Measurements from ENCODE around the gene RBBP4. TPM values are rescaled to one million over a fixed set of nuclear protein-coding genes. Genes with fewer than 3 reads are reported as not detected.
"Not testable (repeated sequence)": the region's sequence is repeated elsewhere in the genome, so short reads cannot be mapped to it uniquely, and the experiment has no call there.

The RBBP4 gene
- polyA plus RNA-seq, 1 donor: 159 TPM

DNA sequence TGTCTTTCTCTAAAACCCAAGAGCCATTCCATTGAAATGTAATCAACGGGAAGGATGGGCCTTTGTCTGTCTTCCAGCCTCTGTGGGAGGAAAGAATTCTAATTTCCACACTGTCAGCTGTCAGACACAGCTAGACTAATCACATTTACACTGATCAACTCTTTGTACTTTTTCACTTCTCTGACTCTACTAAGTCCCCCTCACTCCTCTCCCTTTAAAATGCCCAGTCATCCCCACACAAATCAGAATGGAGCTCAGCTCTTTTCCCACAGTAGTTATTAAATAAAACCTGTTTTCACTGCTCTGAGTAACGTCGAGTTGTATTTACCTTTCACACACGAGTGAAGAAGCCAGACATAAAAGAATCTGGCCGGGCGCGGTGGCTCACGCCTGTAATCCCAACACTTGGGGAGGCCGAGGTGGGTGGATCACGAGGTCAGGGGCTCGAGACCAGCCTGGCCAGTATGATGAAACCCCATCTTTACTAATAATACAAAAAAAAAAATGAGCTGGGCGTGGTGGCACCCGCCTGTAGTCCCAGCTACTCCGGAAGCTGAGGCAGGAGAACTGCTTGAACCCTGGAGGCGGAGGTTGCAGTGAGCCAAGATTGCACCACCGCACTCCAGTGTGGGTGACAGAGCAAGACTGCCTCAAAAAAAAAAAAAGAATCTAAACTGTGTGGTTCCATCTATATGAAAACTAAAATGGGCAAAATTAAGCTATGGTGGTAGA is 13.9 kb upstream of the RBBP4 start:
- no peak overlapping the region for H3K4me3 ChIP-seq (ENCODE audit: low read length)
- WGBS (ENCODE audit: insufficient coverage, low lambda C conversion rate): 100% methylated on average over 1 of the region's 16 CpGs

DNA sequence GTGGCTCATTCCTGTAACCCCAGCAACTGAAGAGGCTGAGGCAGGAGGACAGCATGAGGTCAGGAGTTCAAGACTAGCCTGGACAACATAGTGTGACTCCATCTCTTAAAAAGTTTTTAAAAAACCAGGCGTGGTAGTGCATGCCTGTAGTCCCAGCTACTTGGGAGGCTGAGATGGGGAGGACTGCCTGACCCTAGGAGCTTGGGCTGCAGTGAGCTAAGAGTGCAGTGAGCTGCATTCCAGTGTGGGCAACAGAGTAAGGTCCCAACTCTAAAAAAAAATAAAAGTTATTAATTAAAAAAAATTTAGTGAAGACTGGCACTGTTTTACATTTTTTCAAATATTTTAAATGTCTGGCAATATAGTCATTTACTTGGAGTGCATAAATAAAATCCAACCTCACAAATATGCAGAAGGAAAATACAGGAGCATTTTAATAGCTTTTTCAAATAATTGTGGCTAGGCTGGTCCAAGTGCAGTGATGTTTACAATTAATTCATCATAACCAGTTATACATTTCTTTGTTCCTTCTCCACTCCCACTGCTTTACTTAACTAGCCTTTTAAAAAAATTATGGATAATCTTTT is 11.4 kb upstream of the RBBP4 start:
- WGBS (ENCODE audit: insufficient coverage, low lambda C conversion rate): no CpG with 5 or more reads among the region's 1 CpG
- no peaks in the 10 kb centered on the region for H3K27me3 ChIP-seq (ENCODE audit: control insufficient read depth, insufficient read depth, low read length)
- no peaks in the 10 kb centered on the region for H3K4me1 ChIP-seq (ENCODE audit: control insufficient read depth, insufficient read depth, low read length)
- H3K27ac ChIP-seq (ENCODE audit: low read length): no peak overlapping the region
- H3K9me3 ChIP-seq (ENCODE audit: control insufficient read depth, low read depth, low read length): no peaks in the 10 kb centered on the region
- no peak for DNase-seq
- no peak overlapping the region for H3K4me3 ChIP-seq (ENCODE audit: low read length)
- peaks cover 6% of the 10 kb centered on the region for H3K36me3 ChIP-seq (ENCODE audit: control insufficient read depth, insufficient read depth, low read length)

More for the DNA sequence above, 13.9 kb upstream of the RBBP4 start:
- H3K9me3 ChIP-seq (ENCODE audit: control insufficient read depth, low read depth, low read length): no peaks in the 10 kb centered on the region
- no peak overlapping the region for H3K27ac ChIP-seq (ENCODE audit: low read length)
- DNase-seq: no peak
- peaks cover 15% of the 10 kb centered on the region for H3K36me3 ChIP-seq (ENCODE audit: control insufficient read depth, insufficient read depth, low read length)
- H3K27me3 ChIP-seq (ENCODE audit: control insufficient read depth, insufficient read depth, low read length): no peaks in the 10 kb centered on the region
- no peaks in the 10 kb centered on the region for H3K4me1 ChIP-seq (ENCODE audit: control insufficient read depth, insufficient read depth, low read length)

DNA sequence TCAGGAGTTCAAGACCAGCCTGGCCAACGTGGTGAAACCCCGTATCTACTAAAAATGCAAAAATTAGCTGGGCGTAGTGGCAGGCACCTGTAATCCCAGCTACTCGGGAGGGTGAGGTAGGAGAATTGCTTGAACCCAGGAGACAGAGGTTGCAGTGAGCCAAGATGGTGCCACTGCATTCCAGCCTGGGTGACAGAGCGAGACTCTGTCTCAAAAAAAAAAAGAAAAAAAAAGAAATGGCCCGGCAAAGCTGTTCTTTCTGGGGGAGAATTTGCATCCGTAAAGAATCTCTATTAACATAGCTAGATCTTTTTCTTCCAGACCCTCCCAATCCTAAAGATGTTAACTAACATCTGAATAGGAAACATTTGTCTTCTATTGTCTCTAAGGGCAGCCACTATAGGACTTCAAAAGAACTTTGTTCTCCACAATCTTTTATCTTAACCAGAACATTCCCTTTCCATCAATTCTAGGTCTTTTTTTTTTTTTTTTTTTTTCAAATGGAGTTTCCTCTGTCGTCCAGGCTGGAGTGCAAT is 8.6 kb upstream of the RBBP4 start:
- H3K4me1 ChIP-seq (ENCODE audit: control insufficient read depth, insufficient read depth, low read length); H3K27me3 ChIP-seq (ENCODE audit: control insufficient read depth, insufficient read depth, low read length); DNase-seq; H3K27ac ChIP-seq (ENCODE audit: low read length); H3K4me3 ChIP-seq (ENCODE audit: low read length); H3K9me3 ChIP-seq (ENCODE audit: control insufficient read depth, low read depth, low read length); H3K36me3 ChIP-seq (ENCODE audit: control insufficient read depth, insufficient read depth, low read length): not testable (repeated sequence)
- WGBS (ENCODE audit: insufficient coverage, low lambda C conversion rate): no CpG with 5 or more reads among the region's 8 CpGs

DNA sequence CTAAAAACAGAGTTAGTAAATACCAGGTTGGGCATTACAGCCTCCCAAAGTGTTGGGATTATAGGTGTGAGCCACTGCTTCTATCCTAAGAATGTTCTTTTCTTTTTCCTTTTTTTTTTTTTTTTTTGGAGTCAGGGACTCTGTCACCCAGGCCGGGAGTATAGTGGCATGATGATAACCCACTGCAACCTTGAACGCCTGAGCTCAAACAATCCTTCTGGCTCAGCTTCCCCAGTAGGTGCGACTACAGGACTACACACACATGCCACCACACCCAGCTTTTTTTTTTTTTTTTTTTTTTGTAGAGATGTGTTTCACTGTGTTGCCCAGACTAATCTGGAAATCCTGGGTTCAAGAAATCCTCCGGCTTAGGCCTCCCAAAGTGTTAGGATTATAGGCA is 6.6 kb upstream of the RBBP4 start:
- H3K9me3 ChIP-seq (ENCODE audit: control insufficient read depth, low read depth, low read length): no peaks in the 10 kb centered on the region
- WGBS (ENCODE audit: insufficient coverage, low lambda C conversion rate): no CpG with 5 or more reads among the region's 4 CpGs
- DNase-seq: no peak
- H3K27me3 ChIP-seq (ENCODE audit: control insufficient read depth, insufficient read depth, low read length): no peaks in the 10 kb centered on the region
- H3K27ac ChIP-seq (ENCODE audit: low read length): no peak overlapping the region
- no peaks in the 10 kb centered on the region for H3K4me1 ChIP-seq (ENCODE audit: control insufficient read depth, insufficient read depth, low read length)
- H3K4me3 ChIP-seq (ENCODE audit: low read length): no peak overlapping the region
- H3K36me3 ChIP-seq (ENCODE audit: control insufficient read depth, insufficient read depth, low read length): peaks cover 5% of the 10 kb centered on the region

DNA sequence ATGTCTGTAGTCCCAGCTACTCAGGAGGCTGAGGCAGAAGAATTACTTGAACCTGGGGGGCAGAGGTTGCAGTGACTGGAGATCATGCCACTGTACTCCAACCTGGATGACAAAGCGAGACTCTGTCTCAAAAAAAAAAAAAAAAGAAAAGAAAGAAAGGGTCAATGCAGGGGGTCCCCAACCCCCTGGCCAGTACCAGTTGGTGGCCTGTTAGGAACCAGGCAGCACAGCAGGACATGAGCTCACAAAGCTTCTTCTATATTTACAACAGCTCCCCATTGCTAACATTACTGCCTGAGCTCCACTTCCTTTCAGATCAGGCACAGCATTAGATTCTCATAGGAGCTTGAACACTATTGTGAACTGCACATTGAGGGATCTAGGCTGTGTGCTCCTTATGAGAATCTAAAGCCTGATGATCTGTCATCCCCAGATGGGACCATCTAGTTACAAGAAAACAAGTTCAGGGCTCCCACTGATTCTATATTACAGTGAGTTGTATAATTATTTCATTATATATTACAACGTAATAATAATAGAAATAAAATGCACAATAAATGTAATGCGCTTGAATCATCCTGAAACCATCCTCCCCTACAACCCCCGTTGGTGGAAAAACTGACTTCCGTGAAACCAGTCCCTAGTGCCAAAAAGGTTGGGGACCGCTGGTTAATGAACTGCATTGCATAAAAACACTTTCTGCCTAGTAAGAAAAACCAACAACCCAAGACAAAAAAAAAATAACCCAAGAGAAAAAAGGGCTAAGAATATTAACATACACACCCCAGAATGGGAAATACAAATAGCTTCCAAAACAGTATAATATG is 3.5 kb upstream of the RBBP4 start:
- Histone ChIP-seq H3K36me3 (ENCODE audit: control insufficient read depth, insufficient read depth, low read length) (peaks cover 9% of the 10 kb centered on the region), H3K27me3 (ENCODE audit: control insufficient read depth, insufficient read depth, low read length) (no peaks in the 10 kb centered on the region), H3K4me3 (ENCODE audit: low read length) (no peak overlapping the region), H3K9me3 (ENCODE audit: control insufficient read depth, low read depth, low read length) (no peaks in the 10 kb centered on the region), H3K4me1 (ENCODE audit: control insufficient read depth, insufficient read depth, low read length) (peaks cover 3% of the 10 kb centered on the region), H3K27ac (ENCODE audit: low read length) (no peak overlapping the region)
- DNase-seq: no peak
- no CpG with 5 or more reads among the region's 6 CpGs for WGBS (ENCODE audit: insufficient coverage, low lambda C conversion rate)

DNA sequence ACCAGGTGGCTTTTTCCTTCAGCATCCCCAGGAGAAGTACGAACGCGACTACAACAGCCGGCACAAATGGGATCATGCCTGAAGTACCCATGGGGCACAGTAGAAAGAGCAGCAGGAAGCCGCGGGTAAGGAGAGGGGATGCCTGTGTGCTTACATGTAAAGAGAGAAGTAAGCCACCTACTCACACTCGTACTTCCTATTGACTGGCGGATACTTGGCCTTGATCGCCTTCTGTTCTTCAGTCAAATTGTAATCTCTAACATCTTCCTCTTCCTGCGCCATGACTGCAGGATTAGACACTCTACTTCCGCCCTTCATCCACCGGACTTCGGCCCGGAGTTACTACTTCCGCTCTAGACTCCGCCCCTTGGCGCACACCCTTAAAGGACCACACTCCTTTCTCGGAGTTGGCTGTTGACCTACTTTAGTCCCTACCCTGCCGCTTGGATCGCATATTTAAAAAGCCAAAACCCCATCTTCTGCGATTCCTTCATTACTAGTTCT is 708 bp upstream of the RBBP4 start, which contains the start of gene ZBTB8OS:
TSS of gene ZBTB8OS (minus strand) at position 303 of the 504 bp plus-strand sequence. CDS start at position 282, 21 bp downstream.
- Histone ChIP-seq H3K4me1 (ENCODE audit: control insufficient read depth, insufficient read depth, low read length) (peaks cover 9% of the 10 kb centered on the region), H3K4me3 (ENCODE audit: low read length) (peak within 1 kb of the TSS; percentile 74), H3K27ac (ENCODE audit: low read length) (peak within 1 kb of the TSS; percentile 98), H3K9me3 (ENCODE audit: control insufficient read depth, low read depth, low read length) (no peaks in the 10 kb centered on the region), H3K27me3 (ENCODE audit: control insufficient read depth, insufficient read depth, low read length) (no peaks in the 10 kb centered on the region), H3K36me3 (ENCODE audit: control insufficient read depth, insufficient read depth, low read length) (peaks cover 25% of the 10 kb centered on the region)
- DNase-seq: peak; percentile 93 to 95
- WGBS (ENCODE audit: insufficient coverage, low lambda C conversion rate): no CpG with 5 or more reads among the region's 21 CpGs

DNA sequence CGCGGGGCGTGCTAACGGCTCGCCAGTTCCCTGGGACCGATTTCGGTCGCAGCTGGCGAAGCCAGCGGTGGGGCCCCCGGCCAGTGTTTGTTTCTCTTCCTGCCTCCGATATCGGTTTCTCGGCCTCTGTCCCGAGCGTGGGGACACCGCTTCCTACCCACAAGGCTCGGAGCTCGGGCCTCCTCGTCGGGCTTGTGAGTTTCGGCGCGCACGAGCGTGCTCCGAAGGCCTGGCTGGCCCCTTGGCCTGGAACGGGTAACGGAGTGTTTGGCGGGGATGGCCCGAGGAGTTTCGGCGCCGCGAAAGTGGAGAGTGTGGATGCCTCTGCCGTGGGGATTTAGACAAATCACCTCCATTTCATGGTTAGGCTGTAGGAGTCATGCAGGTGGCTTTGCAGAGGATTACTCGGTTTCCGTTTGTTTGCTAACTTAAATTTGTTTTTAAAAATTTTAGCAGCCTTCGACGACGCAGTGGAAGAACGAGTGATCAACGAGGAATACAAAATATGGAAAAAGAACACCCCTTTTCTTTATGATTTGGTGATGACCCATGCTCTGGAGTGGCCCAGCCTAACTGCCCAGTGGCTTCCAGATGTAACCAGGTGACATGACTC is 559 bp downstream of the RBBP4 start:
- Histone ChIP-seq H3K36me3 (ENCODE audit: control insufficient read depth, insufficient read depth, low read length) (peaks cover 28% of the 10 kb centered on the region), H3K9me3 (ENCODE audit: control insufficient read depth, low read depth, low read length) (no peaks in the 10 kb centered on the region), H3K27me3 (ENCODE audit: control insufficient read depth, insufficient read depth, low read length) (no peaks in the 10 kb centered on the region), H3K4me3 (ENCODE audit: low read length) (peak overlapping the region; percentile 74), H3K4me1 (ENCODE audit: control insufficient read depth, insufficient read depth, low read length) (peaks cover 9% of the 10 kb centered on the region), H3K27ac (ENCODE audit: low read length) (peak overlapping the region; percentile 98)
- WGBS (ENCODE audit: insufficient coverage, low lambda C conversion rate): no CpG with 5 or more reads among the region's 43 CpGs
- no peak for DNase-seq

DNA sequence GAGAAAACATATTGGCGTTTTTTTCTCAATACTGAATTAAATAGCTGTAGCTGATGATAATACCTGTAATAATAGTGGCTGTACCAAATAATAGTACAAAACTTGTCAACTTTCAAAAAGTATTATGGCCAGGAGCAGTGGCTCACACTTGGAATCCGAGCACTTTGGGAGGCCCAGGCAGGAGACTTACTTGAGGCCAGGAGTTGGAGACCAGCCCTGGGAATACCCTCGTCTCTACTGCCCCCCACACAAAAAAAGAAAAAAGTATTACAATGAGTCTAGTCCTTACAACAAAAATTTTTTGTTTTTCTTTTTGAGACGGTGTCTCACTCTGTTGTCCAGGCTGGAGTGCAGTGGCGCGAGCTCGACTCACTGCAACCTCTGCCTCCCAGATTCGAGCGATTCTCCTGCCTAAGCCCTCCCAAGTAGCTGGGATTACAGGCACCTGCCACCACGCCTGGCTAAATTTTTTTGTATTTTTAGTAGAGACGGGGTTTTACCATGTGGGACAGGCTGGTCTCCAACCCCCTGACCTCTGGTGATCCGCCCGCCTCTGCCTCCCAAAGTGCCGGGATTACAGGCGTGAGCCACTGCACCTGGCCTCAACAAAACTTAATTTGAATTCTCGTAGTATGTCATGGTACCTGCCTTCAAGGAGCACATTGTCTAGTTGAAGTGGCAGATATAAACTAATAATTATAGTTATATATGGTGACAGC is 1.4 kb downstream of the RBBP4 start:
- Histone ChIP-seq H3K4me1 (ENCODE audit: control insufficient read depth, insufficient read depth, low read length) (peaks cover 9% of the 10 kb centered on the region), H3K36me3 (ENCODE audit: control insufficient read depth, insufficient read depth, low read length) (peaks cover 36% of the 10 kb centered on the region), H3K4me3 (ENCODE audit: low read length) (peak overlapping the region; percentile 74), H3K9me3 (ENCODE audit: control insufficient read depth, low read depth, low read length) (no peaks in the 10 kb centered on the region), H3K27me3 (ENCODE audit: control insufficient read depth, insufficient read depth, low read length) (no peaks in the 10 kb centered on the region), H3K27ac (ENCODE audit: low read length) (no peak overlapping the region)
- WGBS (ENCODE audit: insufficient coverage, low lambda C conversion rate): 100% methylated on average over 1 of the region's 16 CpGs
- no peak for DNase-seq

DNA sequence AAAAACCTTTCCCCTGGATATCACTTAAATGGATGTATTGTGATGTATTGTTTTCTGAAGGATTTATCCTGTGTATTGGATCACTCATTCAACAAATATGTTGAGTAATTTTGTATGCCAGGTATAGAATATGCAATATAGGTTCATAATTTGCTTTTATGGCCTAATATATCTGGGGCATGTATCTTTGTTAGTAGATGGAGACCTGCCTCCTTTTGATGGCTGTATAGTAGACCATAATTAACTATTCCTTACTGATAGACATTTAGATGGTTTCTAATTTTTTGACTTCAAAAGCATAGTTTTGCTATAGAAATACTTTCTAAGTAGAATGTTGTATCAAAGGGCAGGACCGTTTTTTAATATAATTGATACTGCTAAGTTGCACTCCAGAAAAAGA is 8.6 kb downstream of the RBBP4 start:
- no peak overlapping the region for H3K27ac ChIP-seq (ENCODE audit: low read length)
- no CpG with 5 or more reads among the region's 1 CpG for WGBS (ENCODE audit: insufficient coverage, low lambda C conversion rate)
- H3K27me3 ChIP-seq (ENCODE audit: control insufficient read depth, insufficient read depth, low read length): no peaks in the 10 kb centered on the region
- H3K4me1 ChIP-seq (ENCODE audit: control insufficient read depth, insufficient read depth, low read length): no peaks in the 10 kb centered on the region
- H3K9me3 ChIP-seq (ENCODE audit: control insufficient read depth, low read depth, low read length): no peaks in the 10 kb centered on the region
- no peak overlapping the region for H3K4me3 ChIP-seq (ENCODE audit: low read length)
- peaks cover 76% of the 10 kb centered on the region for H3K36me3 ChIP-seq (ENCODE audit: control insufficient read depth, insufficient read depth, low read length)
- no peak for DNase-seq
